Measurements from ENCODE around the gene DBNDD1.

DBNDD1 gene

GRCh38 chr16:90023078-90023447, 3.8 kb upstream of the DBNDD1 start:
- no peak for TF ChIP-seq FOXP2 (optimal IDR thresholded peaks at IDR 0.05; ENCODE audit: borderline replicate concordance, extremely low read depth, extremely low read length, insufficient read depth)
- TF ChIP-seq SIN3A (IDR thresholded peaks at IDR 0.05; ENCODE audit: borderline replicate concordance, insufficient read depth, low read length), result no peak
- TF ChIP-seq REST (IDR thresholded peaks at IDR 0.05; ENCODE audit: insufficient read depth in 1 of 2, low read depth in 2 of 2, low read length in 2 of 2), result no peak
- no peak for TF ChIP-seq TAF1 (IDR thresholded peaks at IDR 0.05; ENCODE audit: borderline replicate concordance, insufficient read depth, low read length)
- TF ChIP-seq POLR2AphosphoS5 (IDR thresholded peaks at IDR 0.05; ENCODE audit: low read depth, low read length), result no peak

GRCh38 chr16:90022209-90023077, 3.2 kb upstream of the DBNDD1 start:
- TF ChIP-seq SIN3A (IDR thresholded peaks at IDR 0.05; ENCODE audit: borderline replicate concordance, insufficient read depth, low read length), result no peak
- TF ChIP-seq FOXP2 (optimal IDR thresholded peaks at IDR 0.05; ENCODE audit: borderline replicate concordance, extremely low read depth, extremely low read length, insufficient read depth), result peak; percentile 40

GRCh38 chr16:90020838-90021382, 1.7 kb upstream of the DBNDD1 start:
- TF ChIP-seq REST (IDR thresholded peaks at IDR 0.05; ENCODE audit: insufficient read depth in 1 of 2, low read depth in 2 of 2, low read length in 2 of 2), result no peak
- no peak for TF ChIP-seq POLR2AphosphoS5 (IDR thresholded peaks at IDR 0.05; ENCODE audit: low read depth, low read length)
- no peak for TF ChIP-seq TAF1 (IDR thresholded peaks at IDR 0.05; ENCODE audit: borderline replicate concordance, insufficient read depth, low read length)
- no peak for TF ChIP-seq SIN3A (IDR thresholded peaks at IDR 0.05; ENCODE audit: borderline replicate concordance, insufficient read depth, low read length)
- no peak for TF ChIP-seq FOXP2 (optimal IDR thresholded peaks at IDR 0.05; ENCODE audit: borderline replicate concordance, extremely low read depth, extremely low read length, insufficient read depth)

GRCh38 chr16:90020260-90020837, 1.1 kb upstream of the DBNDD1 start:
- no peak for TF ChIP-seq SIN3A (IDR thresholded peaks at IDR 0.05; ENCODE audit: borderline replicate concordance, insufficient read depth, low read length)
- no peak for TF ChIP-seq TAF1 (IDR thresholded peaks at IDR 0.05; ENCODE audit: borderline replicate concordance, insufficient read depth, low read length)
- TF ChIP-seq REST (IDR thresholded peaks at IDR 0.05; ENCODE audit: insufficient read depth in 1 of 2, low read depth in 2 of 2, low read length in 2 of 2), result no peak
- TF ChIP-seq POLR2AphosphoS5 (IDR thresholded peaks at IDR 0.05; ENCODE audit: low read depth, low read length), result no peak

GRCh38 chr16:90019543-90020259, 445 bp upstream of the DBNDD1 start:
- TF ChIP-seq TAF1 (IDR thresholded peaks at IDR 0.05; ENCODE audit: borderline replicate concordance, insufficient read depth, low read length), result no peak
- TF ChIP-seq REST (IDR thresholded peaks at IDR 0.05; ENCODE audit: insufficient read depth in 1 of 2, low read depth in 2 of 2, low read length in 2 of 2), result no peak
- TF ChIP-seq SIN3A (IDR thresholded peaks at IDR 0.05; ENCODE audit: borderline replicate concordance, insufficient read depth, low read length), result no peak
- TF ChIP-seq FOXP2 (optimal IDR thresholded peaks at IDR 0.05; ENCODE audit: borderline replicate concordance, extremely low read depth, extremely low read length, insufficient read depth), result no peak

All from PFSK-1 (cell line).